GM18505 (cell line): ENCODE measurements around the gene SLC34A3.

Experiments
- ATAC-seq: cut with Tn5 transposase; IDR thresholded peaks from one replicate; pipeline ENCODE4 v1.9.1; 2021; ENCODE audit not compliant: unreplicated experiment
- POLR2A ChIP-seq: IDR thresholded peaks from 4 replicates; pipeline ENCODE4 v1.6.1; 2011; ENCODE audit warnings: borderline replicate concordance; ENCODE audit not compliant: insufficient read depth, insufficient read length; ENCODE audit errors: extremely low read depth

Gene SLC34A3

GRCh38 chr9:137281345-137282116, 50.8 kb downstream of the SLC34A3 start:
- no peak for ATAC-seq

More at GRCh38 chr9:137281345-137282116, 50.8 kb downstream of the SLC34A3 start:
- no peak for TF ChIP-seq POLR2A
